ENCODE results near the gene HLA-DMA. TPM values are rescaled to one million over a fixed set of nuclear protein-coding genes. Genes with fewer than 3 reads are reported as not detected.

Gene HLA-DMA
- total and polyA plus RNA-seq, 2 of the 13 experiments (the other 11 are each of a cell fraction or from before 2014, with no cell fraction given): 0.70 to 0.71 TPM

- TF ChIP-seq AKNA (CRISPR knock-in tag; IDR thresholded peaks at IDR 0.05; ENCODE audit: borderline replicate concordance) (no peak), PHF20 (CRISPR knock-in tag; IDR thresholded peaks at IDR 0.05) (no peak), TBP (CRISPR knock-in tag; IDR thresholded peaks at IDR 0.05) (no peak), ZNF772 (CRISPR knock-in tag; IDR thresholded peaks at IDR 0.05) (no peak), BORCS8-MEF2B (CRISPR knock-in tag; IDR thresholded peaks at IDR 0.05) (no peak), ZNF850 (CRISPR knock-in tag; conservative IDR thresholded peaks at IDR 0.05) (no peak), RXRB (CRISPR knock-in tag; IDR thresholded peaks at IDR 0.05; ENCODE audit: borderline replicate concordance) (no peak), ASH2L (IDR thresholded peaks at IDR 0.05; ENCODE audit: insufficient read length, low read depth, low read length) (no peak), SRSF1 (optimal IDR thresholded peaks at IDR 0.05; ENCODE audit: low read depth, low read length) (peak; percentile 99), ZFP37 (CRISPR knock-in tag; IDR thresholded peaks at IDR 0.05; ENCODE audit: borderline replicate concordance) (no peak), ZMAT3 (CRISPR knock-in tag; conservative IDR thresholded peaks at IDR 0.05) (0 out of 2 replicates have a peak, but pooled peaks have one; percentile 32), ZNF674 (CRISPR knock-in tag; IDR thresholded peaks at IDR 0.05; ENCODE audit: low read depth) (no peak), CERS6 (CRISPR knock-in tag; IDR thresholded peaks at IDR 0.05) (no peak), SAP130 (CRISPR knock-in tag; IDR thresholded peaks at IDR 0.05; ENCODE audit: low read depth) (no peak), NFIB (CRISPR knock-in tag; IDR thresholded peaks at IDR 0.05; ENCODE audit: borderline replicate concordance) (no peak), PAX8 (CRISPR knock-in tag; IDR thresholded peaks at IDR 0.05; ENCODE audit: borderline replicate concordance) (no peak), ZBTB4 (CRISPR knock-in tag; IDR thresholded peaks at IDR 0.05; ENCODE audit: borderline replicate concordance) (no peak), RFX1 (IDR thresholded peaks at IDR 0.05) (no peak), MIER3 (CRISPR knock-in tag; IDR thresholded peaks at IDR 0.05; ENCODE audit: borderline replicate concordance) (no peak; the same call in 1 of the 2 replicates), KLF15 (CRISPR knock-in tag; IDR thresholded peaks at IDR 0.05; ENCODE audit: borderline replicate concordance) (no peak; the same call in 1 of the 2 replicates), ZNF569 (CRISPR knock-in tag; IDR thresholded peaks at IDR 0.05; ENCODE audit: borderline replicate concordance) (no peak)
Measured at GRCh38 chr6:32970413-32971241, 17.7 kb upstream of the HLA-DMA start (continued).
